ENCODE results near the gene KCNJ6. TPM values are rescaled to one million over a fixed set of nuclear protein-coding genes. Genes with fewer than 3 reads are reported as not detected.

The KCNJ6 gene
- total RNA-seq, 1 donor from 2014 or later = 0.75 TPM

DNA sequence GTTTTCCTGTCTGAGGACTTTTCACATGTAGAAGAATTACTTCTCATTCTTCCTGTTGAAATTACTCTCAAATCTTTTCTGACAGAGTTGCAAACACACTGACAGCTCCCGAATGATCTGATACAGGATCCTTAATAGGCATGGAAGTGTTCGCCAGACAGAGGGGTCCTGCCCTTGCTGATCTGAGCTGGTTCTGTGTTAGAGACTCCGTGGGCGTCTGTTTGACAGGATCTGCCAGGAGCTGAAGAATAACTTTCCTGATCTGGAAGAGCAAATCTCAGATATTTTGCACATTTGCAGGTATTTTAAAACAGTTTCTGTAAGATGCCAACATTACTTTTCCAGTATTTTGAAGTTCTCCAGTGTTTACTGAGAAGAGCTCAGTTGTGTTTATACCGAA lies 347.3 kb downstream of the KCNJ6 start:
- Mint-ChIP-seq H3K4me3 (no peak overlapping the region), H3K27ac (ENCODE audit: unreplicated experiment) (no peak overlapping the region), H3K27me3 (ENCODE audit: low read depth) (peaks cover 3% of the 10 kb centered on the region), H3K9me3 (no peaks in the 10 kb centered on the region), H3K36me3 (ENCODE audit: low read depth) (no peaks in the 10 kb centered on the region), H3K4me1 (peaks cover 14% of the 10 kb centered on the region)
- DNase-seq (ENCODE audit: low read depth, low spot score) = no peak
- no peak for TF ChIP-seq CTCF (conservative IDR thresholded peaks at IDR 0.05)

DNA sequence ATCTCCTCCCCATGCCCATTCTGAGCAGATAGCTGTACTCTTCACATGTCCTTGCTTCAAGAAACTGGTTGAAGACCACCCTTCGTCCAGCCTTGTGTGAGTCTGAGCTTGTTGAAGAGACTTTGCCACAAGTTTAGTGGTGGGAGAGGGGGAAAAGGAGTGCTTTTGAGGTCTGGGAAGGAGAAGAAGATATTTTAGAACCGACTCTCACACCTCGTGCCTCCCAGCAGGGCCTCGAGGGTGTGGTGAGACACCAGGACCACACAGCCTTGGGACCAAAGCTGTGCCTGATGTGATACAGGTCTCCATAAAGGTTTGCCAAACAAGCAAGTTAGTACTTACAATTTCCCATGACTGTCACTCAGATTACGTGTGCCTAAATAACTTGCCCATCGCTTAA lies 347.8 kb downstream of the KCNJ6 start:
- Mint-ChIP-seq H3K27ac (ENCODE audit: unreplicated experiment) (no peak overlapping the region), H3K4me1 (peaks cover 14% of the 10 kb centered on the region), H3K36me3 (ENCODE audit: low read depth) (no peaks in the 10 kb centered on the region), H3K4me3 (no peak overlapping the region), H3K9me3 (no peaks in the 10 kb centered on the region), H3K27me3 (ENCODE audit: low read depth) (peaks cover 3% of the 10 kb centered on the region)
- DNase-seq (ENCODE audit: low read depth, low spot score) = no peak
- no peak for TF ChIP-seq CTCF (conservative IDR thresholded peaks at IDR 0.05)

DNA sequence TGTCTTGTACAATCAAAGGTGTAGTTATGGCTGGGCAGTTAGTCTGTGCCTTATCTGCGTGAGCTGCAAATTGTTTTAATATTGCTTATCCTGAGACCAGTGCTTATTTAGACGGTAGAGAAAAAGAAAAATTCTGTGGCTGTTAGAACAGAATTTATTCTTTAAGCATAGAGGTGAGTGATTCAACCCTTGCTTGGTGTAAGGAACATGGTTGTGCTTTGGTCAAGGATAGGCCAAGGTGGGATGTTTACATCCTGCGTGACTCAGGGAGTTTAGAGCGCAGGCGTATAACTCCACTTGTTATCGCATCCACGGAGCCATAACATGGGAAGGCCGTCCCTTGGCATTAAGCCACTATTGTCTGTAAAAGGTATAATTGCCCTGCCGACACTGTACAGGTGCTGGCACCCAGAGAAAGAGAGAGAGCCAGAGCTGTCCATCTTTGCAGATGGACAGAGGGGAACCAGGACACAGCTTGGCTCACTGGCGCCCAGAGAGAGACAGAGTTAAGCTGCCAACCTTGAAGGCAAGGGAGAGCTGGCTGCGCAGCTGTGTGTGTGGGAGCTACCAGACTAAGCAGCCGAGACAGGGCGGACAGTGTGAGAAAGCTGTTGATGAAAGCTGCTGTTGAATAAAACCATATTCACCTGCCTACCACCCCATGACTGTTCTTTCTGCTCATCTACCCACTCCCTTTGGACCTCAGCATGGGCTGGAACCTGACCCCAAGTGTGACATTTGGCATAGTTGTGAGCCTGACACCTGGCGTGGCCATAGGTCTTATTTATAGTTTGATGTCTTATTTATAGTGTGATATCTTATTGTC lies 349.3 kb downstream of the KCNJ6 start:
- no peaks in the 10 kb centered on the region for H3K36me3 Mint-ChIP-seq (ENCODE audit: low read depth)
- peaks cover 3% of the 10 kb centered on the region for H3K27me3 Mint-ChIP-seq (ENCODE audit: low read depth)
- DNase-seq (ENCODE audit: low read depth, low spot score) = no peak
- H3K27ac Mint-ChIP-seq (ENCODE audit: unreplicated experiment) = no peak overlapping the region
- no peak for TF ChIP-seq CTCF (conservative IDR thresholded peaks at IDR 0.05)
- H3K4me3 Mint-ChIP-seq = no peak overlapping the region
- H3K4me1 Mint-ChIP-seq = peaks cover 14% of the 10 kb centered on the region
- H3K9me3 Mint-ChIP-seq = no peaks in the 10 kb centered on the region

DNA sequence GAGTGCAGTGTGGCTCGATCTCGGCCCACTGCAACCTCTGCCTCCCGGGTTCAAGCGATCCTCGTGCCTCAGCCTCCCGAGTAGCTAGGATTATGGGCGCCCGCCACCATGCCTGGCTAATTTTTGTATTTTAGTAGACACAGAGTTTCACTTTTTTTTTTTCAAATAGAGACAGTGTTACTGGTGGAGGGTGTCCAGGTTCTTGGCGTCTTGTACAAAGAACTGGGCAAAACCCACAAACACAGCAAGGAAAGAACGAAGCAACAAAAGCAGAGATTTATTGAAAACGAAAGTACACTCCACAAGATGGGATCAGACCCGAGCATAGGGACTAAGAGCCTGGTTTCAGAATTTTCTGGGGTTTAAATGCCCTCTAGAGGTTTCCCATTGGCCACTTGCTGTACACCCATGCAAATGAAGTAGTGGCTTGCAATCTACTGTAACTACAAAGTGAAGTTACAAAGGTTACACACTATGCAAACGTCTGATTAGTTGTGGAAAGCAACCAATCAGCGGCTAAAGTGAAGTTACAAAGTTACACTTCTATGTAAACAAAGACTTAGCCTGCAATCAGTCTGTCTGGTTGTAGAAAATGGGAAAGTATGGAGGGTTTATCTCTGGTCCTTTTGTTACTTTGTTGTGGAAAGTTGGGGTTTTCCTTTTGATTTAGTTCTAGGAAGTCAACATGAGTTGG lies 350.6 kb downstream of the KCNJ6 start:
- no peaks in the 10 kb centered on the region for H3K36me3 Mint-ChIP-seq (ENCODE audit: low read depth)
- no peaks in the 10 kb centered on the region for H3K9me3 Mint-ChIP-seq
- H3K27ac Mint-ChIP-seq (ENCODE audit: unreplicated experiment) = no peak overlapping the region
- H3K27me3 Mint-ChIP-seq (ENCODE audit: low read depth) = peaks cover 3% of the 10 kb centered on the region
- DNase-seq (ENCODE audit: low read depth, low spot score) = no peak
- TF ChIP-seq CTCF (conservative IDR thresholded peaks at IDR 0.05) = no peak
- H3K4me1 Mint-ChIP-seq = peaks cover 14% of the 10 kb centered on the region
- H3K4me3 Mint-ChIP-seq = no peak overlapping the region

GRCh38 chr21:37564924-37565529 lies 351.2 kb downstream of the KCNJ6 start:
- Mint-ChIP-seq H3K4me3 (no peak overlapping the region), H3K27me3 (ENCODE audit: low read depth) (peaks cover 3% of the 10 kb centered on the region), H3K4me1 (peaks cover 14% of the 10 kb centered on the region), H3K36me3 (ENCODE audit: low read depth) (no peaks in the 10 kb centered on the region), H3K9me3 (no peaks in the 10 kb centered on the region), H3K27ac (ENCODE audit: unreplicated experiment) (no peak overlapping the region)
- DNase-seq (ENCODE audit: low read depth, low spot score) = no peak
- no peak for TF ChIP-seq CTCF (conservative IDR thresholded peaks at IDR 0.05)

All from neural crest cell (in vitro differentiated cells).